PC-3 (cell line): Measurements from ENCODE around the gene HS3ST5. TPM values are rescaled to one million over a fixed set of nuclear protein-coding genes. Genes with fewer than 3 reads are reported as not detected.

Source experiments
- ATAC-seq: fragments of 200-7000 bp; cut with Tn5 transposase; 2 replicates; pipeline ENCODE4 v1.9.1; 2020; ENCODE audit warnings: mild to moderate bottlenecking, moderate library complexity
- BruUV-seq: library from RNA; stranded (reverse); fragments of 400-500 nt; replicated peaks from 2 replicates; lab custom pipeline; 2021; lab: Mats Ljungman, UMichigan
- CTCF ChIA-PET: fragments of 300-600 bp; sonication (Branson Sonifier 250); formaldehyde crosslinking; loops from one replicate; lab custom pipeline; 2022; ENCODE audit warnings: antibody characterized with exemption; lab: Charles Lee
- POLR2A ChIA-PET: fragments of 300-600 bp; sonication (Branson Sonifier 250); formaldehyde crosslinking; loops from one replicate; lab custom pipeline; 2022; ENCODE audit warnings: antibody characterized with exemption; ENCODE audit not compliant: unreplicated experiment; lab: Charles Lee
- DNase-seq: peaks from one replicate; pipeline ENCODE4 v3.0.0-alpha.2; 2015
- H2AFZ ChIP-seq: fragments of 300-600 bp; sonication (generic); 2 replicates; pipeline ENCODE4 v1.6.0; 2016; ENCODE audit warnings: antibody characterized with exemption, low read length
- H3F3A ChIP-seq: fragments of 300-600 bp; sonication (generic); one replicate; pipeline ENCODE4 v1.6.0; 2017; ENCODE audit warnings: antibody characterized with exemption, low read length, control low read depth, mild to moderate bottlenecking; ENCODE audit not compliant: unreplicated experiment
- H3K27ac ChIP-seq: fragments of 300-600 bp; sonication (generic); 2 replicates; pipeline ENCODE4 v1.5.1; 2016; ENCODE audit warnings: mild to moderate bottlenecking, low read length
- H3K27me3 ChIP-seq: fragments of 300-600 bp; sonication (generic); 2 replicates; pipeline ENCODE4 v1.6.1; 2016; ENCODE audit warnings: low read length, mixed read lengths
- H3K36me3 ChIP-seq: fragments of 300-600 bp; sonication (generic); 2 replicates; pipeline ENCODE4 v1.6.1; 2016; ENCODE audit warnings: low read depth, mixed run types, low read length, mixed read lengths
- H3K4me1 ChIP-seq: fragments of 300-600 bp; sonication (generic); 2 replicates; pipeline ENCODE4 v1.5.1; 2016; ENCODE audit warnings: low read length; ENCODE audit not compliant: insufficient read depth
- H3K4me2 ChIP-seq: fragments of 300-600 bp; sonication (generic); 2 replicates; pipeline ENCODE4 v1.6.0; 2016; ENCODE audit warnings: low read length
- H3K4me3 ChIP-seq: fragments of 300-600 bp; sonication (generic); 2 replicates; pipeline ENCODE4 v1.5.1; 2016; ENCODE audit warnings: mild to moderate bottlenecking, low read length, mixed read lengths
- H3K79me2 ChIP-seq: fragments of 300-600 bp; sonication (generic); 2 replicates; pipeline ENCODE4 v1.6.1; 2017; ENCODE audit warnings: low read length, mixed read lengths
- H3K9ac ChIP-seq: fragments of 300-600 bp; sonication (generic); 2 replicates; pipeline ENCODE4 v1.6.0; 2016; ENCODE audit warnings: mild to moderate bottlenecking, low read length
- H3K9me2 ChIP-seq: fragments of 300-600 bp; sonication (generic); replicated peaks from 2 replicates; pipeline ENCODE4 v1.6.1; 2016; ENCODE audit warnings: mixed run types, low read length, mixed read lengths
- H3K9me3 ChIP-seq: fragments of 300-600 bp; sonication (generic); 2 replicates; pipeline ENCODE4 v1.6.1; 2016; ENCODE audit warnings: low read length, mixed read lengths
- H4K20me1 ChIP-seq: fragments of 300-600 bp; sonication (generic); 2 replicates; pipeline ENCODE4 v1.6.1; 2016; ENCODE audit warnings: low read length, mixed read lengths
- CTCF ChIP-seq: fragments of 300-600 bp; sonication (generic); conservative IDR thresholded peaks from 2 replicates; pipeline ENCODE4 v1.5.1; 2017; ENCODE audit warnings: antibody characterized with exemption, low read depth, mild to moderate bottlenecking, low read length
- EZH2 ChIP-seq: fragments of 300-600 bp; sonication (generic); IDR thresholded peaks from one replicate; pipeline ENCODE4 v1.6.1; 2017; ENCODE audit warnings: antibody characterized with exemption, mild to moderate bottlenecking, low read length; ENCODE audit not compliant: unreplicated experiment
- EZH2phosphoT487 ChIP-seq: fragments of 300-600 bp; sonication (generic); IDR thresholded peaks from 2 replicates; pipeline ENCODE4 v1.6.1; 2018; ENCODE audit warnings: mild to moderate bottlenecking, antibody characterized with exemption, low read length, borderline replicate concordance
- intact Hi-C: fragments of 100-400 bp; cut with micrococcal nuclease; formaldehyde crosslinking; loops from 2 replicates; pipeline ENCODE4 v1.9.0; 2023
- total RNA-seq: library from RNA; depleted of rRNA; stranded (reverse); fragments of >200 nt; gene quantifications from 2 replicates; pipeline ENCODE4 v1.2.3, GENCODE V29; 2014

HS3ST5 gene
- total RNA-seq, 1 experiment from 2014 or later = 1.2 TPM

GRCh38 chr6:114007516-114007915, 335.3 kb downstream of the HS3ST5 start:
- intact Hi-C loops = no loop called here
- no peaks in the 10 kb centered on the region for H3K9me2 ChIP-seq
- peak overlapping the region; percentile 40; the same call in 1 of the 2 replicates for H2AFZ ChIP-seq
- H3F3A ChIP-seq = no peaks in the 10 kb centered on the region
- H4K20me1 ChIP-seq = no peaks in the 10 kb centered on the region
- H3K27me3 ChIP-seq = no peaks in the 10 kb centered on the region
- H3K79me2 ChIP-seq = no peaks in the 10 kb centered on the region
- DNase-seq = peak; percentile 79
- TF ChIP-seq CTCF (no peak), EZH2 (no peak), EZH2phosphoT487 (no peak)
- ChIA-PET POLR2A (no interaction called here), CTCF (no interaction called here)
- no peaks in the 10 kb centered on the region for H3K36me3 ChIP-seq
- no peak overlapping the region for H3K4me3 ChIP-seq
- H3K4me2 ChIP-seq = peak overlapping the region; percentile 46
- H3K9me3 ChIP-seq = no peaks in the 10 kb centered on the region
- peak; percentile 88 for ATAC-seq
- peaks cover 20% of the 10 kb centered on the region for H3K4me1 ChIP-seq
- BruUV-seq = no TSS peak
- no peak overlapping the region for H3K9ac ChIP-seq
- no peak overlapping the region for H3K27ac ChIP-seq
